RCC 7860 (cell line): ENCODE results near the gene KMT5B.
"Not testable (repeated sequence)": the region's sequence is repeated elsewhere in the genome, so short reads cannot be mapped to it uniquely, and the experiment has no call there.

Experiments used
- DNase-seq: peaks from one replicate; pipeline ENCODE4 v3.0.0-alpha.2; 2015; ENCODE audit warnings: low spot score
- FAIRE-seq: peaks from 2 replicates; lab custom pipeline; 2012; peaks lifted over from hg19 to GRCh38; lab: Jason Lieb, UNC

Gene KMT5B

GRCh38 chr11:68213135-68213515 is at the start of gene KMT5B:
Gene KMT5B (minus strand): TSS chr11:68213296. CDS start chr11:68190076, 23,220 bp downstream.
- DNase-seq, result no peak

GRCh38 chr11:68262544-68262827 is 49.4 kb upstream of the KMT5B start:
- FAIRE-seq (no peak), DNase-seq (no peak)

More at GRCh38 chr11:68213135-68213515, at the start of gene KMT5B:
- FAIRE-seq, result no peak

- DNase-seq (no peak), FAIRE-seq (no peak)
These were observed 48.9 kb upstream of the KMT5B start for GRCh38 chr11:68261749-68262543.

GRCh38 chr11:68261006-68261405 is 47.9 kb upstream of the KMT5B start:
- FAIRE-seq (no peak), DNase-seq (no peak)

GRCh38 chr11:68260484-68260883 is 47.4 kb upstream of the KMT5B start:
- no peak for DNase-seq
- no peak for FAIRE-seq

GRCh38 chr11:68259122-68259959 is 46.2 kb upstream of the KMT5B start:
- FAIRE-seq, result no peak
- DNase-seq, result no peak

- no peak for DNase-seq
- no peak for FAIRE-seq
These were observed 45.3 kb upstream of the KMT5B start for GRCh38 chr11:68258363-68258765.

- FAIRE-seq, result no peak
- peak; percentile 71 for DNase-seq
These were observed 44.6 kb upstream of the KMT5B start for GRCh38 chr11:68257477-68258362.

- FAIRE-seq (no peak), DNase-seq (no peak)
These were observed 43.2 kb upstream of the KMT5B start for GRCh38 chr11:68256331-68256741.

GRCh38 chr11:68255526-68255925 is 42.4 kb upstream of the KMT5B start:
- no peak for DNase-seq
- FAIRE-seq, result no peak

- no peak for FAIRE-seq
- DNase-seq, result no peak
These were observed 41.3 kb upstream of the KMT5B start for GRCh38 chr11:68254421-68254820.

GRCh38 chr11:68251765-68252164 is 38.7 kb upstream of the KMT5B start:
- no peak for FAIRE-seq

GRCh38 chr11:68244912-68245311 is 31.8 kb upstream of the KMT5B start:
- FAIRE-seq, DNase-seq: not testable (repeated sequence)

More at GRCh38 chr11:68251765-68252164, 38.7 kb upstream of the KMT5B start:
- no peak for DNase-seq

- FAIRE-seq, result not testable (repeated sequence)
These were observed 30.8 kb upstream of the KMT5B start for GRCh38 chr11:68243847-68244246.

GRCh38 chr11:68242616-68243015 is 29.5 kb upstream of the KMT5B start:
- FAIRE-seq (no peak), DNase-seq (no peak)

More at GRCh38 chr11:68243847-68244246, 30.8 kb upstream of the KMT5B start:
- DNase-seq, result not testable (repeated sequence)

- DNase-seq (no peak), FAIRE-seq (no peak)
These were observed 18.5 kb upstream of the KMT5B start for GRCh38 chr11:68231621-68232020.

- no peak for DNase-seq
- FAIRE-seq, result no peak
These were observed 16.5 kb upstream of the KMT5B start for GRCh38 chr11:68229601-68230000.

- FAIRE-seq (no peak), DNase-seq (no peak)
These were observed 13.3 kb upstream of the KMT5B start for GRCh38 chr11:68226421-68226820.

GRCh38 chr11:68224606-68225005 is 11.5 kb upstream of the KMT5B start:
- FAIRE-seq, result no peak
- no peak for DNase-seq

GRCh38 chr11:68223275-68223674 is 10.2 kb upstream of the KMT5B start:
- no peak for DNase-seq
- FAIRE-seq, result no peak

- DNase-seq (no peak), FAIRE-seq (no peak)
These were observed 8.3 kb upstream of the KMT5B start for GRCh38 chr11:68221406-68221805.
